Measurements from ENCODE around the gene HDAC3. TPM values are rescaled to one million over a fixed set of nuclear protein-coding genes. Genes with fewer than 3 reads are reported as not detected.

HDAC3 gene
- total RNA-seq, 1 donor from 2014 or later = 83.1 TPM

DNA sequence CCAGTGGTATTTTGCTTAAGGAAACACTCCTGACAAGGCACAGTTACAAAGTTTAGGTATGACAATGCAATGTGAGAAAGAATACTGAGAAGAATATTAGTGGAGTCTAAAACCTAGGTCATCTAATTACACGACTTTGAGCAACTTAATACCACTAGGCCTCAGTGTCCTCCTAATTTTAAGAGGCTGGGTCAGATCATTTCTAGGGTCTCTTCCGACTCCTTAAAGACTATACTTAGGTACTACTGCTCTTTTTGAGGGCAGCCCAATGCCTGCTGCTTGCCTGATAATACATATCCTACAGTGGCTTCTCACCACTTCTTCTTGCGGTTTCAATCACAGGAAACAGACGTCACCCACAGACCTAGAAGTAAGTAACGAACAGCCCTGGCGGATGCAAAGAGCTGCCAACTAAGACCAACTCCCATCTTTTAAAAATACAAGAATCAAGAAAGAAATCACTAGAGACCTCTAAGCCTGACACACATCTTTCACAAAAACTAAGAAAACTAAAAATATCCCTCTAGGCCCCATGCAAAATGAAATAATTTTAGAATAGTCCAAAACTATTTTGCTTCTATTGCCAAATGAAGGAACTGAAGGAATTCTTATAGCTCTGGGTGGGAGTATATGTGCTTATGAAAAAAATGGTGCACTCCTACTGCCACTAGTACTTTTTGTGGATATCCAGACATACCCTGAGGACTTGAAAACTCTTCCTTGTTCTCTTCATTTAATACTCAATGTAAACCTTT, 30.9 kb downstream of the HDAC3 start:
- Mint-ChIP-seq H3K27me3 (ENCODE audit: insufficient read depth) (no peaks in the 10 kb centered on the region), H3K4me1 (ENCODE audit: low read depth) (peaks cover 78% of the 10 kb centered on the region), H3K9me3 (no peaks in the 10 kb centered on the region), H3K4me3 (peak overlapping the region; percentile 45), H3K27ac (peak overlapping the region; percentile 85), H3K36me3 (ENCODE audit: low read depth) (peaks cover 16% of the 10 kb centered on the region)
- intact Hi-C loops (cut with micrococcal nuclease) = loop anchor here (1.0 kb wide), 6 partner anchors 8 to 46 kb away; partner anchors contain the start of genes FCHSD1, HDAC3 and RELL2
- DNase-seq (ENCODE audit: low spot score) = peak; percentile 76

DNA sequence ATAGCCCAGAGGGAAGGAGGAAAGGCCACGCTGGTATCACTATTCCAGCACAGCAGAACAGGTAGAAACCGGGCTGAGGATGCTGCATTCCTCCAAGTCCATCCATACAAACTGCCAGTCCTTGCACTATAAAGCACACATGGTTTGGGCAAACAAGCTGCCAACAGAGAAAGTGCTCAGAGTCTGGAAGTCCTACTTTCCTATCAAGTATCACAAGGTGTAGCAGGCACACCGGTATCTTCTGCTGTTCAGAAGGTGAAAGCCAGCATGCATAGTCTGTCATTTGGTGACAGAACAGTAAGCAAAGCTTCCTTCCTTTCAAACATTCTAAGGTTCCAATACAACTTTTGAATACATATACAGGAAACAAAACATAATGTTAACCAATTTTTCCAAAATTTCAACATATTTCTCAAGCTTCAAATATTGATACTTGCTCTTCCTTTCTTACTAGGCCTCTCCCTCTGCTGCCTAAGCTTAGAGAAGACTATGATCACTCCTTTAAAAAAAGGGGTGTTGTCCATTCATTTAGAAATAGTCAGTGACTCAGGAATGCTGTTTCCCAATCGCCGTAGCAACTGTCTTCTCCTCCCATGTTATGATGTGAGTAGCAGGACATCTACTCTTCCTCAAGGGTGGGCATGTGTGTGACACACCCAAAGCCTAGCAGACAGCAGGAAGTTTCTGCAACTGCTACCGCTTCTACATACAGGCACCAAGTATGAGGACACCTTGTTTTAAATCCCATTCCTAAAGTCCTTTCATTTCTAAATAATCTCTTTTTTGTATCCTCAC, 32.5 kb downstream of the HDAC3 start:
- peak overlapping the region; percentile 88 for H3K27ac Mint-ChIP-seq
- no peaks in the 10 kb centered on the region for H3K9me3 Mint-ChIP-seq

DNA sequence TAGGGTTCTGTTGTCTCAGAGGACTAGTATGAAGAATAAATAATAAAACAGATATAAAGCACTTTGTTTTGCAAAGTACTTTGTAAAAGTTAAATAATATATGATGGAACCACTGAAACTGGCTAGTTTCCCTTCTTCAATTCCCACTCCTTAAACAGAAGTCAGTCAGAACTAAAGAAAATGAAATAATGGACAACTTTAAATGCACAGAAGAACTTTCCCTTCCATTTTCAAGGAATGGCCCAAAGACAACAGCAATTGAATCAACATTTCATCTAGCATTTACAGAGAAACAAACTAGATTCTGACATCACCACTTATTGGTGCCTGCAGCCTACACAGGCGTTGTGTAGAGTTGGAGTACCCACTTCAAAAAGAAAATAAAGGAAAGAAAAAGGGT, 34.0 kb downstream of the HDAC3 start:
- peak overlapping the region; percentile 53 for H3K4me3 Mint-ChIP-seq
- peaks cover 6% of the 10 kb centered on the region for H3K36me3 Mint-ChIP-seq (ENCODE audit: low read depth)
- peaks cover 83% of the 10 kb centered on the region for H3K4me1 Mint-ChIP-seq (ENCODE audit: low read depth)

More for the DNA sequence above, 32.5 kb downstream of the HDAC3 start:
- peaks cover 83% of the 10 kb centered on the region for H3K4me1 Mint-ChIP-seq (ENCODE audit: low read depth)
- no peaks in the 10 kb centered on the region for H3K27me3 Mint-ChIP-seq (ENCODE audit: insufficient read depth)
- no peak for DNase-seq (ENCODE audit: low spot score)
- peaks cover 13% of the 10 kb centered on the region for H3K36me3 Mint-ChIP-seq (ENCODE audit: low read depth)
- peak overlapping the region; percentile 71 for H3K4me3 Mint-ChIP-seq
- intact Hi-C loops (cut with micrococcal nuclease) = no loop called here

GRCh38 chr5:141598391-141599345, 38.0 kb downstream of the HDAC3 start:
- Mint-ChIP-seq H3K9me3 (no peaks in the 10 kb centered on the region), H3K4me1 (ENCODE audit: low read depth) (peaks cover 67% of the 10 kb centered on the region), H3K27me3 (ENCODE audit: insufficient read depth) (no peaks in the 10 kb centered on the region), H3K27ac (peak overlapping the region; percentile 34), H3K4me3 (peak overlapping the region; percentile 11), H3K36me3 (ENCODE audit: low read depth) (peaks cover 10% of the 10 kb centered on the region)
- intact Hi-C loops (cut with micrococcal nuclease) = no loop called here
- no peak for DNase-seq (ENCODE audit: low spot score)

More for the DNA sequence above, 34.0 kb downstream of the HDAC3 start:
- intact Hi-C loops (cut with micrococcal nuclease) = no loop called here
- no peaks in the 10 kb centered on the region for H3K9me3 Mint-ChIP-seq
- no peak for DNase-seq (ENCODE audit: low spot score)
- peak overlapping the region; percentile 47 for H3K27ac Mint-ChIP-seq
- H3K27me3 Mint-ChIP-seq (ENCODE audit: insufficient read depth) = no peaks in the 10 kb centered on the region

GRCh38 chr5:141597814-141598213, 38.8 kb downstream of the HDAC3 start:
- intact Hi-C loops (cut with micrococcal nuclease) = loop anchor here (1.0 kb wide), 1 partner anchor 7 kb away; no protein-coding TSS in a partner anchor
- H3K36me3 Mint-ChIP-seq (ENCODE audit: low read depth) = peaks cover 10% of the 10 kb centered on the region

DNA sequence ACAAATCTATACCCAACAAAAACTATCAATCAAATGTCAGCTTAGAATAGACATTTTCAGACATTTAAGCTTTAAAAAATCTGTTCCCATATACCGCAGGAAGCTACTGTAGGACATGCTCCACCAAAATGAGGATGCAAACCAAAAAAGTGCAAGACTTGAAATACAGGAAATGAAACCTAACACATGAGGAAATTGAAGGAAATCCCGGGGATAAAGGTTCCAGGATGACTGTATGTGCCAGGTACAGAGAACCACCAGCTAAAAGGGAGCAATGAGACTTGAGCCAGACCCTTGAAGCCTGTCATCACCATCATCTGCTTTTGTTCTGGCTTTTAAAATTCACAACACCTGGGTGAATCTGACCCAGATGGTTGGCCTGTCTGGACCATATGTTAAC, 39.3 kb downstream of the HDAC3 start:
- no peak for DNase-seq (ENCODE audit: low spot score)
- no peaks in the 10 kb centered on the region for H3K27me3 Mint-ChIP-seq (ENCODE audit: insufficient read depth)
- H3K36me3 Mint-ChIP-seq (ENCODE audit: low read depth) = peaks cover 10% of the 10 kb centered on the region
- intact Hi-C loops (cut with micrococcal nuclease) = loop anchor here (1.0 kb wide), 1 partner anchor 8 kb away; no protein-coding TSS in a partner anchor
- H3K27ac Mint-ChIP-seq = peak overlapping the region; percentile 5
- H3K4me3 Mint-ChIP-seq = no peak overlapping the region
- peaks cover 66% of the 10 kb centered on the region for H3K4me1 Mint-ChIP-seq (ENCODE audit: low read depth)
- H3K9me3 Mint-ChIP-seq = no peaks in the 10 kb centered on the region

More at GRCh38 chr5:141597814-141598213, 38.8 kb downstream of the HDAC3 start:
- Mint-ChIP-seq H3K27me3 (ENCODE audit: insufficient read depth) (no peaks in the 10 kb centered on the region), H3K4me1 (ENCODE audit: low read depth) (peaks cover 66% of the 10 kb centered on the region), H3K27ac (peak overlapping the region; percentile 5), H3K9me3 (no peaks in the 10 kb centered on the region), H3K4me3 (no peak overlapping the region)
- DNase-seq (ENCODE audit: low spot score) = no peak

- no peaks in the 10 kb centered on the region for H3K9me3 Mint-ChIP-seq
- H3K27me3 Mint-ChIP-seq (ENCODE audit: insufficient read depth) = no peaks in the 10 kb centered on the region
- intact Hi-C loops (cut with micrococcal nuclease) = loop anchor here (1.0 kb wide), 1 partner anchor 8 kb away; no protein-coding TSS in a partner anchor
- no peak for DNase-seq (ENCODE audit: low spot score)
- H3K4me3 Mint-ChIP-seq = no peak overlapping the region
- peaks cover 66% of the 10 kb centered on the region for H3K4me1 Mint-ChIP-seq (ENCODE audit: low read depth)
- H3K27ac Mint-ChIP-seq = no peak overlapping the region
- peaks cover 12% of the 10 kb centered on the region for H3K36me3 Mint-ChIP-seq (ENCODE audit: low read depth)
Measured at GRCh38 chr5:141596867-141597266, 39.8 kb downstream of the HDAC3 start.

DNA sequence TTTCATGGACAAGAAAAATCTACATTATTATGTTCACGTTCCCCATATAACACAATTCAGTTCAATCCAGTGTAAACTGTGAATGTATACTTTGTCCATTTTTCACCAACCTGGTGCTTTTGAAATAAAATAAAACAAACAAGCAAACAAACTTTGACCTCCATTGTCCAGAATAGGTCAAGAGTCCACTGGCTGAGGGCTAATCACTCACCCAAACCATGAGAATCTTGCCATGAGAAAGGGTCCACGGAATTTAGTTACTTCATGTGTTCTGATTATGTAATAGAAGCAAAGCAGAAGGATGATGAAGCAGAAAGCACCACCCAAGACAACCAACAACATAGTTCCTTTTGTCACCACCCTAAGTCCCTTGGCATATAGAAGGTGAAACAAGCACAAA, 46.5 kb downstream of the HDAC3 start:
- intact Hi-C loops (cut with micrococcal nuclease) = no loop called here
- H3K9me3 Mint-ChIP-seq = no peaks in the 10 kb centered on the region
- no peak overlapping the region for H3K27ac Mint-ChIP-seq
- H3K27me3 Mint-ChIP-seq (ENCODE audit: insufficient read depth) = no peaks in the 10 kb centered on the region
- DNase-seq (ENCODE audit: low spot score) = no peak
- H3K36me3 Mint-ChIP-seq (ENCODE audit: low read depth) = peaks cover 25% of the 10 kb centered on the region
- H3K4me3 Mint-ChIP-seq = no peak overlapping the region
- H3K4me1 Mint-ChIP-seq (ENCODE audit: low read depth) = peaks cover 37% of the 10 kb centered on the region

DNA sequence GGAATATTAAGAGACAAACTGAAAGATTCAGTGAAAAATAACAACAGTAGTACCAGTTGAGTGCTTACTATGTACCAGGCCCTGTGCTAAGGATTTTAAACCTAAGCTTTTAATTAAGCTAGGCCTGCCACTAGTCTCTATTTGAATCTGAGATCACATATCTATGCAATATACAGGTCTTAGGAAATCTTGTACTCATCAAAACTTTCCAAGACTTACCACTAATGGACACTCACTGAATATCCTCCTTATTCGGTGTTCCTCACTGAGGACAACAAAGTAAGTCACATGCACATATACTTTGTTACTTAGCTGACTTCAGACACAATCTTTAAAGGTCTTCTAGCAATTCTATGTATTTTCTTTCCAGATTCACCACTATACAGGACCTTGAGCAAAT, 50.4 kb downstream of the HDAC3 start:
- H3K36me3 Mint-ChIP-seq (ENCODE audit: low read depth) = peaks cover 46% of the 10 kb centered on the region
- intact Hi-C loops (cut with micrococcal nuclease) = no loop called here

GRCh38 chr5:141585594-141585993, 51.1 kb downstream of the HDAC3 start:
- H3K27me3 Mint-ChIP-seq (ENCODE audit: insufficient read depth) = no peaks in the 10 kb centered on the region
- peaks cover 53% of the 10 kb centered on the region for H3K36me3 Mint-ChIP-seq (ENCODE audit: low read depth)
- no peak overlapping the region for H3K4me3 Mint-ChIP-seq
- DNase-seq (ENCODE audit: low spot score) = no peak
- no peaks in the 10 kb centered on the region for H3K9me3 Mint-ChIP-seq
- intact Hi-C loops (cut with micrococcal nuclease) = no loop called here
- peaks cover 15% of the 10 kb centered on the region for H3K4me1 Mint-ChIP-seq (ENCODE audit: low read depth)
- no peak overlapping the region for H3K27ac Mint-ChIP-seq

More for the DNA sequence above, 50.4 kb downstream of the HDAC3 start:
- H3K27me3 Mint-ChIP-seq (ENCODE audit: insufficient read depth) = no peaks in the 10 kb centered on the region
- H3K4me1 Mint-ChIP-seq (ENCODE audit: low read depth) = peaks cover 21% of the 10 kb centered on the region
- no peaks in the 10 kb centered on the region for H3K9me3 Mint-ChIP-seq
- no peak overlapping the region for H3K4me3 Mint-ChIP-seq
- no peak overlapping the region for H3K27ac Mint-ChIP-seq
- DNase-seq (ENCODE audit: low spot score) = no peak

- Mint-ChIP-seq H3K36me3 (ENCODE audit: low read depth) (peaks cover 59% of the 10 kb centered on the region), H3K27me3 (ENCODE audit: insufficient read depth) (no peaks in the 10 kb centered on the region), H3K4me3 (no peak overlapping the region), H3K27ac (no peak overlapping the region), H3K9me3 (no peaks in the 10 kb centered on the region), H3K4me1 (ENCODE audit: low read depth) (no peaks in the 10 kb centered on the region)
- intact Hi-C loops (cut with micrococcal nuclease) = no loop called here
- DNase-seq (ENCODE audit: low spot score) = no peak
Measured at GRCh38 chr5:141574122-141574510, 62.5 kb downstream of the HDAC3 start.

DNA sequence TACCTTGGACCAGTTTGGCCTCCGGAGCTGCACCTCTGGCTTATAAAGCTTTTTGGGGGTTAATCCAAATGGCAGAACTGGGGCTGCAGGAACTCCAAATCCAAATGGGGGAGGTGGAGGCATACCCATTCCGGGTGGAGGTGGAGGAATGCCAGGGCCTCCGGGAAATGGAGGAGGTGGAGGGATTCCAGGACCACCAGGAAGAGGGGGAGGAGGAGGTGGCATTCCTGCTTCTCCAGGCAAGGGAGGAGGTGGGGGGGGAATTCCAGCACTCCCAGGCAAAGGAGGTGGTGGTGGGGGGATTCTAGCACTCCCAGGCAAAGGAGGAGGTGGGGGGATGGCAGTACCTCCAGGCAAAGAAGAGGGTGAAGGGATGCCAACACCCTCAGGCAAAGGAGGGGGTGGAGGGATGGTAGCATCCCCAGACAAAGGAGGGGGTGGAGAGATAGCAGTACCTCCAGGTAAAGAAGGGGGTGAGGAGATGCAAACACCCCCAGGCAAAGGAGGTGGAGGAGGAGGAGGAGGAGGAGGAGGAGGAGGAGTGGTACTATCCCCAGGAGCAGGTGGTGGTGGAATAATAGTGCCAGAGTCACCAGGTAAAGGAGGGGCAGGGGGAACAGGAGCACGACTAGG, 63.0 kb downstream of the HDAC3 start:
- H3K4me1 Mint-ChIP-seq (ENCODE audit: low read depth) = no peaks in the 10 kb centered on the region
- intact Hi-C loops (cut with micrococcal nuclease) = no loop called here
- H3K36me3 Mint-ChIP-seq (ENCODE audit: low read depth) = peaks cover 56% of the 10 kb centered on the region
- H3K9me3 Mint-ChIP-seq = no peaks in the 10 kb centered on the region
- DNase-seq (ENCODE audit: low spot score) = no peak
- H3K27ac Mint-ChIP-seq = no peak overlapping the region
- no peaks in the 10 kb centered on the region for H3K27me3 Mint-ChIP-seq (ENCODE audit: insufficient read depth)
- H3K4me3 Mint-ChIP-seq = no peak overlapping the region
